Pancreas (tissue), 10 donors: Measurements from ENCODE around the gene BAHCC1. TPM values are rescaled to one million over a fixed set of nuclear protein-coding genes. Genes with fewer than 3 reads are reported as not detected.

ENCODE experiments used
- ATAC-seq, 4 donors: fragments of 200-7000 bp; cut with Tn5 transposase; one replicate each; pipeline versions ENCODE4 v1.8.0 to v1.9.1; 2020; ENCODE audit warnings: mild to moderate bottlenecking in 4 of 4, moderate library complexity in 4 of 4
- DNase-seq, 6 donors: peaks; one replicate each; pipeline ENCODE4 v3.0.0-alpha.2; 2020
- FAIRE-seq: peaks from 2 replicates; lab custom pipeline; 2012; peaks lifted over from hg19 to GRCh38; lab: Jason Lieb, UNC
- H3K27ac ChIP-seq, 4 donors: fragments of 200-600 bp; sonication (generic); 1 replicate in 3 of 4; 2 replicates in 1 of 4; pipeline versions ENCODE4 v1.5.0 to v1.8.0; 2020
- H3K27me3 ChIP-seq, 4 donors: fragments of 200-600 bp; one replicate each; pipeline ENCODE4 v1.8.0; 2021
- H3K36me3 ChIP-seq, 3 donors: fragments of 200-600 bp; sonication (generic) in 1 of 3; one replicate each; pipeline versions ENCODE4 v1.5.0 to v1.8.0; 2020 to 2021
- H3K4me1 ChIP-seq, 3 donors: fragments of 200-600 bp; one replicate each; pipeline ENCODE4 v1.8.0; 2021
- H3K4me3 ChIP-seq, 4 donors: fragments of 200-600 bp; sonication (generic) in 2 of 4; one replicate each; pipeline versions ENCODE4 v1.5.0 to v1.8.0; 2020 to 2021
- H3K9me3 ChIP-seq, 4 donors: fragments of 200-600 bp; one replicate each; pipeline ENCODE4 v1.8.0; 2021
- WGBS, 2 donors: extraction: QIAGEN DNeasy Blood & Tissue Kit; methylation state at CpG; one replicate each; pipeline ENCODE4 v1.1.7; 2013; 5-methylcytosine and 5-hydroxymethylcytosine counted together
- intact Hi-C, 3 donors: fragments of 100-400 bp; cut with DNase I; formaldehyde crosslinking; loops; one replicate each; pipeline versions ENCODE4 v1.11.1 to v1.14.2; 2022
- polyA plus RNA-seq, 2 donors: library from polyadenylated mRNA; stranded (reverse); fragments of 200-250 nt; gene quantifications; one replicate each; pipeline ENCODE4 v1.2.3, GENCODE V29; 2013
- total RNA-seq, 6 donors: library from RNA; stranded (reverse); fragmentation: NEBNext Ultra II Directional in 4 of 6; extraction: Animal tissue kit (Norgen Biotek cat#: 25700) in 4 of 6; gene quantifications; one replicate each; pipeline versions ENCODE4 v1.2.1 to v1.2.4, GENCODE V29; 2021 to 2023
- TF ChIP-seq, protein P1 (sequence below), 4 donors: fragments of 200-600 bp; sonication (generic) in 3 of 4; IDR thresholded peaks; one replicate each; pipeline versions ENCODE4 v1.5.0 to v1.8.0; 2021; ENCODE audit warnings: antibody characterized with exemption in 4 of 4
- donor health status: healthy with polysubstance abuse.
- donor health status: DM: no; HTN: no; CAD: no; lungs with moderate emphysema.
- donor health status: DM: no; HTN: no; CAD: no.
- donor health status: control.
- donor health status: control.
- donor health status: Bipolar disorder and iron deficiency.
- donor health status: DM: yes; HTN: yes; CAD: no.
- donor health status: DM: no; HTN: no; CAD: no.
- donor health status: DM: no; HTN: no; CAD: no.
- donor health status: DM: yes; HTN: yes; CAD: no.

The BAHCC1 gene
- total and polyA plus RNA-seq, 8 donors: 8.0 to 24.1 (median 10.5) TPM

DNA sequence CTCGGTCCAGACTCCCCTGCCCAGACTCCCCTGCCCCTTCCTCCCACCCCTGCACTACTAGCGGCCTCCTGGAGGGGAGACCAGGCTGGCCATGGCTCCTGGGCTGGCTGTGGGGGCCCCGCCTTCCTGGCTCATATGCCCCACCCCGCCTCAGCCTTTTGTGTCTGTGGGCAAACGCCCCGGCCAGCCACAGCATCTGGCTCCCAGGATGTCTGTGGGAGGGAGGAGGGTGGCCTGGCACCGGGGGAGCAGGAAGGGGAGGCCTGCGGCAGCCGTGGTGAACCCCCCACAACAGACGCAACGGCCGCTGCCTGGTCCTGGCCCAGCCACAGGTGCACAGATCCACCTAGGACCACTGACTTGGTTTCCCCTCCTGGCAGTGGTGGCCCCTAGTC, 32.9 kb downstream of the BAHCC1 start:
- Histone ChIP-seq H3K27ac (peak overlapping the region; percentile 29 to 75 (median 68)), H3K27me3 (no peaks in the 10 kb centered on the region), H3K36me3 (no peaks in the 10 kb centered on the region), H3K4me1 (peaks cover 33 to 50% (median 42%) of the 10 kb centered on the region in 3 donors), H3K4me3 (no peak overlapping the region), H3K9me3 (no peaks in the 10 kb centered on the region)
- TF ChIP-seq, protein P1, sequence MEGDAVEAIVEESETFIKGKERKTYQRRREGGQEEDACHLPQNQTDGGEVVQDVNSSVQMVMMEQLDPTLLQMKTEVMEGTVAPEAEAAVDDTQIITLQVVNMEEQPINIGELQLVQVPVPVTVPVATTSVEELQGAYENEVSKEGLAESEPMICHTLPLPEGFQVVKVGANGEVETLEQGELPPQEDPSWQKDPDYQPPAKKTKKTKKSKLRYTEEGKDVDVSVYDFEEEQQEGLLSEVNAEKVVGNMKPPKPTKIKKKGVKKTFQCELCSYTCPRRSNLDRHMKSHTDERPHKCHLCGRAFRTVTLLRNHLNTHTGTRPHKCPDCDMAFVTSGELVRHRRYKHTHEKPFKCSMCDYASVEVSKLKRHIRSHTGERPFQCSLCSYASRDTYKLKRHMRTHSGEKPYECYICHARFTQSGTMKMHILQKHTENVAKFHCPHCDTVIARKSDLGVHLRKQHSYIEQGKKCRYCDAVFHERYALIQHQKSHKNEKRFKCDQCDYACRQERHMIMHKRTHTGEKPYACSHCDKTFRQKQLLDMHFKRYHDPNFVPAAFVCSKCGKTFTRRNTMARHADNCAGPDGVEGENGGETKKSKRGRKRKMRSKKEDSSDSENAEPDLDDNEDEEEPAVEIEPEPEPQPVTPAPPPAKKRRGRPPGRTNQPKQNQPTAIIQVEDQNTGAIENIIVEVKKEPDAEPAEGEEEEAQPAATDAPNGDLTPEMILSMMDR (IDR thresholded peaks at IDR 0.05): no peak
- 31 to 32% methylated on average over 6 to 12 of the region's 12 CpGs for WGBS, 2 donors
- ATAC-seq (peak; percentile 2 to 10 (median 7)), FAIRE-seq (no peak), DNase-seq (peak in 2 of 6 donors; percentile 61 to 72)
- intact Hi-C loops: no loop called here

DNA sequence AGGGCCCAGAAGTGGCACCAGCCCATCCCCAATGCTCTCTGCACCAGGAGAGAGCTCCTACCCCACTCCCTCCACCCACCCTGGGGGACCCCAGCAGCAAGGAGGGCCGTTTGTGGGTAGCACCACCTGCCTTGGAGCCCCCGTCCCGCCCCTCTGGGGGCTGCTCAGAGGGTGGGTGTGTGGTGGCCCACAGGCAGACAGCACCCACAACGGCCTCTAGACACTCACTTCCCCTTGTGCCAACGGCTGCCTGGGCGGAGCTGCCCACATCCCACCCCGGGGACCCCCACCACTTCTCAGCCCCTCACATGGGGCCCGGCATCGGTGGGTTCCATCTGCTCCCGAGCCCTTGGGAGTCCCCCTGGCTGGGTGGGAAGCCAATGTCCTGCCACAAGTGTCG, 33.3 kb downstream of the BAHCC1 start:
- H3K4me3 ChIP-seq: no peak overlapping the region
- WGBS, 2 donors: 51% methylated on average over 11 of the region's 11 CpGs

DNA sequence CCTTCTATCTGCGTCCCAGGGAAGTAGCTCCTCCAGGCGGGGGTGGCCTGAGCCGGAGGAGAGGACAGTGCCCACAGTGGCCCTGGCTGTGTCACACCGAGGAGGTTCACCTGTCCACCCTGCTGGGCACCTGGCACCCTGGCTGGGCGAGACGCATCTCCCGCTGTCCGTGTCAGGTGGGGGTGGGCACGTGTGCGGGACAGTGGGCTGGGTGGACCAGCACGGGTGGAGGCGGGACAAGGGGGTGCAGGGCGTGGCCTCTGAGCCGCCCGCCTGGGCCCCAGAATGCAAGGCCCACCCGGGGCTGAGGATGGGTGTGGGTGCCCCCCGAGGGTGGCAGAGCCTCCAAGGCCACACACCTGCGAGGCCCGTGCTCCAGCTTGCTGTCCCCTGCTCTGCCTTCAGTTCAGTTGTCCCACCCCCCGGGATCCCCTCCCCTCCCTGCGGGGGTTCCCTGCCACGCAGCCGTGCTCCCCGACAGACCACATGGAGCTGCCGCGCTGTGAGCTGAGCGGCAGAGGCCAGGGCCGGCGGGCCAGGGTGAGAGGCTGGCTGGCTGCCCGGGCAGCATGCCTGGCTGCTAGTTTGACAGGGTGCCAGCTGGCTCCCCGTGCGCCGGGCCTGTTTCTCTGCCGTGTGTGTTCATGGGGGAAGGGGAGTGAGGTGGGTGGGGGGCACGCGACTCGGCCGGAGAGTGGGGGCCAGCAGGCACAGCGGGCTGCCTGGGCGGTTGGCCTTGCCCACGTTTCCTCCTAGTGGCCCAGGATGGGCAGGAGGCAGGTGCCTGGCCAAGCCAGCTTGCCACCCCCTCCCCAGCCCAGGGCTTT, 33.9 kb downstream of the BAHCC1 start:
- Histone ChIP-seq H3K4me1 (peaks cover 32 to 53% (median 53%) of the 10 kb centered on the region in 3 donors), H3K4me3 (no peak overlapping the region), H3K36me3 (no peaks in the 10 kb centered on the region), H3K9me3 (no peaks in the 10 kb centered on the region), H3K27me3 (no peaks in the 10 kb centered on the region), H3K27ac (no peak overlapping the region)
- DNase-seq (peak; percentile 81 to 98 (median 94)), ATAC-seq (peak; percentile 59 to 79 (median 70)), FAIRE-seq (no peak)
- 7% methylated on average over 30 to 41 of the region's 41 CpGs for WGBS, 2 donors
- TF ChIP-seq, protein P1 (IDR thresholded peaks at IDR 0.05): no peak
- intact Hi-C loops: no loop called here

More for the DNA sequence above, 33.3 kb downstream of the BAHCC1 start:
- DNase-seq (peak in 1 of 6 donors; percentile 36), FAIRE-seq (no peak), ATAC-seq (no peak)
- Histone ChIP-seq H3K36me3 (no peaks in the 10 kb centered on the region), H3K9me3 (no peaks in the 10 kb centered on the region), H3K4me1 (peaks cover 35 to 50% (median 46%) of the 10 kb centered on the region in 3 donors), H3K27ac (peak overlapping the region in 2 of 4 donors; percentile 74 to 75), H3K27me3 (no peaks in the 10 kb centered on the region)
- TF ChIP-seq, protein P1 (IDR thresholded peaks at IDR 0.05): no peak
- intact Hi-C loops: no loop called here

DNA sequence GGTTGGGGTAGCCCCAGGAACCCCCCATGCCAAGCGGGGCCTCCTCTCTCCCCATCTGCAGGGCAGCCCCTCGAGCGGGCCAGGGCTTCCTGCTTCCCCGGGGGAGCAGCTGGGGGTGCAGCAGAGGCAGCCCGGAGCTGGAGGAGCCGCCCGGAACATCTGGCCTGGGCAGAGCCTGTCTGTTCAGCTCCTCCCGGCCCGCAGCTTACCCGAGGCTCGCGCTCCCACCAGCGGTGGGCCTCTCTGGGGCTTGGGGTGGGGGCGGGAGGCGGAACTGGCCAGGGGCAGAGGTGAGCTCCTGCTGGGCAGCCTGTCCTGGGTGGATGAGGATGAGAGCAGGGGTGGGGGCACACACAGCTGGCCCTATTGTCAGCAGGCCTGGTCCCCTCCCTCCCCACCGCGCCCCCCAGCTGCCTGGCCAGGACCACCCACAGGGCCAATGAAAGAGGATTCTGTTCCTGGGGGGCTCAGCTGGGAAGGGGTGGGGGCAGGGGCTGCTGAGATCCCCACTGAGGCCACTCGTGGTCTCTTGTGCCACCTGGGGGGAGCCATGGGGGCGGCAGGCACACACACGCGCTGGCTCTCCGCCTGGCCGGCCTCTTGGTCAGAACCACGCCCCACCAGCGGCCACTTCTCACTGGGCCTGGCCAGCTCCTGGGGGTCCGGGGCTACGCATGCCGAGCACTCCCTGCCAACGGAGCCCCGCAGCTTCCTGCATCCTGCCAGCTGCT, 34.7 kb downstream of the BAHCC1 start:
- 41 to 49% methylated on average over 24 to 30 of the region's 30 CpGs for WGBS, 2 donors
- FAIRE-seq: no peak

More for the DNA sequence above, 34.7 kb downstream of the BAHCC1 start:
- H3K4me1 ChIP-seq: peaks cover 32 to 54% (median 53%) of the 10 kb centered on the region in 3 donors
- no peak overlapping the region for H3K27ac ChIP-seq
- H3K9me3 ChIP-seq: no peaks in the 10 kb centered on the region
- no peak overlapping the region for H3K4me3 ChIP-seq
- intact Hi-C loops: no loop called here
- H3K27me3 ChIP-seq: no peaks in the 10 kb centered on the region
- DNase-seq (peak in 2 of 6 donors; percentile 42 to 74), ATAC-seq (peak; percentile 2 to 8 (median 4))
- no peaks in the 10 kb centered on the region for H3K36me3 ChIP-seq
- TF ChIP-seq, protein P1 (IDR thresholded peaks at IDR 0.05): no peak
